Measurements from ENCODE around the gene COCH.
"Not testable (repeated sequence)": the region's sequence is repeated elsewhere in the genome, so short reads cannot be mapped to it uniquely, and the experiment has no call there.

The COCH gene

DNA sequence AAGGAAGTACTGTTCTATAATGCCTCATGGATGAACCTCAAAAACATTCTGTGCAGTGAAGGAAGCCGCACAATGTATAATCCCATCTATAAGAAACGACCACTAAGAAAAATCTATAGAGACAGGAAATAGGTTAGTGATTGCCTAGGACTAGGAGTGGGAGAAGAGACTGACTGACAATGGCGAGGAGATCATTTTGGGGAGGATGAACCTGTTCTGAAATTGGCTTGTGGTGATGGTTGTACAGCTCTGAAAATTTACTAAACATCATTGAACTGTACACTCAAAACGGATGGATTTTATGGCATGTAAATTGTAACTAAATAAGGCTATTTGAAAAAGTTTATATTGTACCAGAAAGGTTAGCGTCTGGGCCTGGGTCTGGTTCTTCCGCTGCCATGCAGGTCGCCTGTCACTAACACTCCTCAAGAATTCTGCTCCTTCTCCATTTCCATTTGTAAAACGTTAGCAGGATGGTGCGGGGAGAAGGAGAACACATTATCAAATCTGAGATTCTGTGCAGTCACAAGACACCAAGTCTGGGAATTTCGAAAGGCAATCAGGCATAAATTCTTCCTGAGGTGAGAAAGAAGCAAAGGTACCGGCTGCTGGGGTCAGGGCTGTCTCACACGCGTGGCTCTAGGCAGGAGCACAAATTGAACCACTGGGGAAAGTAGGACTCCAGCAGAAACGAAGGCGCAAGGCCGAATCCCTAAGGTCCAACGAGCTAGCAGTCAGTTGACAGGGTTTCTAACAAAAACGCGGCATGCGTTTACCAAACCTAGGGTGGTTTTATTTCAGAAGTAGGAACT lies 845 bp upstream of the COCH start:
- DNase-seq (ENCODE audit: low read depth, low spot score) = no peak
- H3K4me3 ChIP-seq (ENCODE audit: low read length) = peak overlapping the region; percentile 62

DNA sequence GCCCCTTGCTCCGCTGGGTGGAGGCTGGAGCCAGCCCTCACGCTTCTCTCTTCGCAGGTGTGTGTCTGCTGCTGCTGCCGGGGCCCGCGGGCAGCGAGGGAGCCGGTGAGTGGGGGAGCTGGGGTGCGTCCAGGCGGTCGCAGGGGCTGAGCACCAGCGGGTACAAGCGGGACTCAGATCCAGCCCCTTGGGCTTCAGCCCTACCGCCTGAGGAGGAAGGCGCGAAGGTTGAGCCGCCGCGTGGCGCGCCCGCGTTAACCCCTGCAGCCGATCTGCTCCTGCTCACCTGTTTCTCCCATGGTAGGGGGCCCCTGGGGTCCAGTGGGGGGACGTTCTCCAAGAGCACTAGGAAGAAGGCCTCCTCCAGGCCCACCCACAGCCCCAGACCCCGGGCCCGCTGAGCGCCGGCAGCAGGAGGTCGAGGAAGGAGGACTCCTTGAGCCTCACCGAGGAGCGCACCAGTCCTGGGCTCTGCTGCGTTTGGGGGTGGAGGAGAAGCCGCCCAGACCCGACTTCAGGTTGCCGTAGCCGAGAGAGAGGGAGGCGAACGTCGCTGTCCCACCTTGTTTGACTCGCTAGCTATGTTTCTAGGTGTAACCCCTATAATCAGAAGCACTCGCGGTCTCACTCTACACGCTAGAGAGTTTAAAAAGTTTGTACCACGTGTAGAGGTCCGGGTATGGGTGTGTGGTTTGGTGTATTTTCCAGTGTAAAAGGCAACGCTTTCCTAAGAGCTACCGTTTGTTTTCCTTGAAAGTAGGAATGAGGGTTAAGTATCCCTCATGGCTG lies 834 bp downstream of the COCH start:
- peak overlapping the region; percentile 62 for H3K4me3 ChIP-seq (ENCODE audit: low read length)
- no peak for DNase-seq (ENCODE audit: low read depth, low spot score)

- no peak for DNase-seq (ENCODE audit: low read depth, low spot score)
- no peak overlapping the region for H3K4me3 ChIP-seq (ENCODE audit: low read length)
These were observed 1.4 kb downstream of the COCH start for GRCh38 chr14:30875788-30876053.

DNA sequence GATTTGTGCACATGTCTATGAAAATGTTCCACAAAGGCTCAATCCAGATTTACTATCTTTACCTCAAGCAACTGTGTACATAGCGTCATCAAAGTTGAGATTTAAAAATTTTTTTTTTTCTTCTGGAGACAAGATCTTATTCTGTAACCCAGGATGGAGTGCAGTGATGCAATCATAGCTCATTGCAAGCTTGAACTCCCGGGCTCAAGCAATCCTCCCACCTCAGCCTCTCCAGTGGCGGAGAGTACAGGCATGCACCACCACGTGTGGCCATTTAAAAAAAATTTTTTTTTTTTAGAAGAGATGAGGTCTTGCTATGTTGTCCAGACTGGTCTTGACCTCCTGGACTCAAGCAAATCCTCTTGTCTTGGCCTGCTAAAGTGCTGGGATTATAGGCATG lies 2.3 kb downstream of the COCH start:
- no peak overlapping the region for H3K4me3 ChIP-seq (ENCODE audit: low read length)

DNA sequence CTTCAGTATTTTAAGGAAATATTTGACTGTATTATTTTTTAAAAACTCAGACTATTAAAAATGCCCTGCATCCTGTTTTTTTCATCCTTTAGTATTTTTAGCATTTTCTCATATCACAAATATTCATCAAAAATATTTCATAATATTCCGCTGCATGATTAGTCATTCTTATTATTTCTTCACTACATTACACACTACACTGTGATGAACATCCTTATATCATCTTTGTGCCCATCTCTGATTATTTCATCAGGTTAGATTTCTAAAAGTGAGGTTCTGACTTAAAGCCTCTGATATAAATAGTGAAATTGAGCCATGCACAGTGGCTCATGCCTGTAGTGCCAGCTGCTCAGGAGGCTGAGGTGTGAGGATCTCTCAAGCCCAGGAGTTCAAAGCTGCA lies 8.1 kb downstream of the COCH start:
- no peak for DNase-seq (ENCODE audit: low read depth, low spot score)
- no peak overlapping the region for H3K4me3 ChIP-seq (ENCODE audit: low read length)

More for the DNA sequence above, 2.3 kb downstream of the COCH start:
- DNase-seq (ENCODE audit: low read depth, low spot score) = no peak

DNA sequence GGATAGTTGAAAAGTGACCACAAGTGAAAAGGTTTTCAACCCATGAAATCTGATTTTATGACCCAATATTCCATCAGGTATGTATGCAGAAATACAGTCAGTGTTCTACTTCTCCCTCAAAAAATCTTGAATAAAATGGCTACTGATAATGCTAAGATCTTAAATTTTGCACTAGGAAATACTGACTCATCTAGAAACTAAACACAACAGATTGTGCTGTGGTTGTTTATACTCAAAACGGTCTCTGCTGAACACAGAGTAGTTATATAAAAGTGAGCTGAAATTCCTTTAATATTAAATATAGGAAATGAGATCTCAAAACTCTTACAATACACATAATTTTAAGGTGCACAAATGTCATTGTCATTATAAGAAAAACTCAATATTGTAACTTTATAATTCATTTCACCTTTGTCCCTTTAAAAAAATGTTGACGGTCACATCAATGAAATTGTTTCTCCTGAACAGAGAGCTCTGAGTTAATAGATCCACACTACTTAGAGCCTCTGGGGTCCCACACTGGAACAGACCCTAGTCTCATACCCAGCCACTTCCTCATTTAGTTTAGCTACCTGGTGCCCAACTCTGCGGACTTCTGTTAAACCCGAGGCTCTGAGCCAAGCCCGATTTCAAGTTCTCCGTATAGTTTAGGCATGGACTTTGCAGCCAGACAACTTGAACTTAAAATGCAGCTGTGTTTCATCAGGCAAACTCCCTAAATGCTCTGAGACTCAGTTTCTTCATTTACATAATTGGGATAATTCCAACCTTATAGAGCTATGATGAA lies 9.3 kb downstream of the COCH start:
- DNase-seq (ENCODE audit: low read depth, low spot score) = no peak
- no peak overlapping the region for H3K4me3 ChIP-seq (ENCODE audit: low read length)

DNA sequence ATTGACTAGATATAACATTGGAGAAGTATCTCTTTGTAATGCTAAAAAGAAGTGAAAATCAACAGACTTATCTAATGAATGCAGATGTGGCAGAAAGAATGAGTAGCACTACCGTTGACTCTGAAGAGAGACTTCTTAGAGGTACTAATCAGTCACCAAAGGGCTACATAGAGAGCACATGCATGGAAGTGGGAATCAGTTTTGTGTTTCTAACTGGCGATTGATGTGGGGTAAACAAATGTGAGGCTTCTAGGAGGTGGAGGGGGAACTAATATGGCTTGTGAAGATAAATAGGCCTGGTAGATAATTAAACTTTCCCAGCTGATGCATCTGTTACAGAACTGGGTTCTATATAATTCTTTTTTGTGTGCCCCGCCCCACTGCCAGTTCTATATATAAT lies 10.5 kb downstream of the COCH start:
- H3K4me3 ChIP-seq (ENCODE audit: low read length) = no peak overlapping the region
- DNase-seq (ENCODE audit: low read depth, low spot score) = peak; percentile 16

- no peak overlapping the region for H3K4me3 ChIP-seq (ENCODE audit: low read length)
- no peak for DNase-seq (ENCODE audit: low read depth, low spot score)
These were observed 11.7 kb downstream of the COCH start for GRCh38 chr14:30885840-30886740.

GRCh38 chr14:30888480-30889243 lies 14.3 kb downstream of the COCH start:
- H3K4me3 ChIP-seq (ENCODE audit: low read length) = no peak overlapping the region
- DNase-seq (ENCODE audit: low read depth, low spot score) = no peak

GRCh38 chr14:30889244-30889594 lies 14.9 kb downstream of the COCH start:
- DNase-seq (ENCODE audit: low read depth, low spot score) = no peak

GRCh38 chr14:30893819-30894218 lies 19.5 kb downstream of the COCH start:
- DNase-seq (ENCODE audit: low read depth, low spot score) = no peak
- no peak overlapping the region for H3K4me3 ChIP-seq (ENCODE audit: low read length)

More at GRCh38 chr14:30889244-30889594, 14.9 kb downstream of the COCH start:
- no peak overlapping the region for H3K4me3 ChIP-seq (ENCODE audit: low read length)

GRCh38 chr14:30894923-30895515 lies 20.7 kb downstream of the COCH start:
- no peak for DNase-seq (ENCODE audit: low read depth, low spot score)

DNA sequence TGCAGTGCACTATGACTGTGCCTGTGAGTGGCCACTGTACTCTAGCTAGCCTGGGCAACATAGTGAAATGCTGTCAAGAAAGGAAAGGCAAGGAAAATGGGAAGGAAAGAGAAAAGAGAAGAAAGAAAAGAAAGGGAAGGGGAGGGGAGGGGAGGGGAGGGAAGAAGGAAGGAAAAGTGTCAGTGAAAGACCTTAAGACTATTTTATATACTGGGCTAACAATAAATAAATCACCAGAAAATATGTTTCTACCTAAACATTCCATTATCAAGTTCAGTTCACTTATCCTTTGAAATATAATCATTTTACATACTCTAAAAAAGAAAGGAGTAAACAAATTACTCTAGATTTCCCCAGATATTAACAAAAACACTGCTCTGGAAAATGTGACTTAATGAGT lies 22.1 kb downstream of the COCH start:
- no peak for DNase-seq (ENCODE audit: low read depth, low spot score)
- no peak overlapping the region for H3K4me3 ChIP-seq (ENCODE audit: low read length)

More at GRCh38 chr14:30894923-30895515, 20.7 kb downstream of the COCH start:
- H3K4me3 ChIP-seq (ENCODE audit: low read length) = no peak overlapping the region

DNA sequence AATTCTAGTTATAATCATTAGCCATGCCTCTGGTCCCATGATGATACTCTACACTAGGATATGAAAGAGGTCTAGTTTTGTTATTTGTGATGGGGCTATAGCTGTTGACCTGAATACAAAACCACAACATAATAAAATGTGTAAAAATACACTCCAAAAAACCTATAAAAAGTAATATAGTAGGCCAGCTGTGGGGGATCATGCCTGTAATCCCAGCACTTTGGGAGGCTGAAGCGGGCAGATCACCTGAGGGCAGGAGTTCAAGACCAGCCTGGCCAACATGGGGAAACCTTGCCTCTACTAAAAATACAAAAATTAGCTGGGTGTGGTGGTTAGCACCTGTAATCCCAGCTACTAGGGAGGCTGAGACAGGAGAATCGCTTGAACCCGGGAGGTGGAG lies 22.8 kb downstream of the COCH start:
- not testable (repeated sequence) for DNase-seq (ENCODE audit: low read depth, low spot score)

GRCh38 chr14:30903285-30904124 lies 29.1 kb downstream of the COCH start:
- no peak for DNase-seq (ENCODE audit: low read depth, low spot score)
- no peak overlapping the region for H3K4me3 ChIP-seq (ENCODE audit: low read length)

More for the DNA sequence above, 22.8 kb downstream of the COCH start:
- H3K4me3 ChIP-seq (ENCODE audit: low read length) = not testable (repeated sequence)

- DNase-seq (ENCODE audit: low read depth, low spot score) = peak; percentile 16
- H3K4me3 ChIP-seq (ENCODE audit: low read length) = no peak overlapping the region
These were observed 32.6 kb downstream of the COCH start for GRCh38 chr14:30906752-30907658.
